D721Med (cell line): ENCODE results near the gene P4HA2.

Experiments used
- DNase-seq: peaks from one replicate; pipeline ENCODE4 v3.0.0; 2011; ENCODE audit warnings: low spot score; ENCODE audit not compliant: insufficient read length
- FAIRE-seq: peaks from 2 replicates; lab custom pipeline; 2011; peaks lifted over from hg19 to GRCh38; lab: Jason Lieb, UNC
- CTCF ChIP-seq: IDR thresholded peaks from 2 replicates; pipeline ENCODE4 v1.5.1; 2012; ENCODE audit warnings: mild to moderate bottlenecking, control low read depth; ENCODE audit not compliant: insufficient read depth; ENCODE audit errors: missing control alignments

P4HA2 gene

GRCh38 chr5:132253452-132254320, 26.0 kb upstream of the P4HA2 start:
- DNase-seq (no peak), FAIRE-seq (no peak)
- TF ChIP-seq CTCF: no peak

GRCh38 chr5:132253008-132253441, 25.4 kb upstream of the P4HA2 start:
- DNase-seq (no peak), FAIRE-seq (no peak)
- TF ChIP-seq CTCF: no peak

- FAIRE-seq (no peak), DNase-seq (no peak)
- TF ChIP-seq CTCF: no peak
Measured at GRCh38 chr5:132251220-132251725, 23.6 kb upstream of the P4HA2 start.

GRCh38 chr5:132250547-132250946, 22.9 kb upstream of the P4HA2 start:
- FAIRE-seq (no peak), DNase-seq (no peak)
- no peak for TF ChIP-seq CTCF

GRCh38 chr5:132246806-132247205, 19.2 kb upstream of the P4HA2 start:
- TF ChIP-seq CTCF: no peak
- FAIRE-seq: no peak

GRCh38 chr5:132245593-132245992, 17.9 kb upstream of the P4HA2 start:
- no peak for TF ChIP-seq CTCF
- DNase-seq (no peak), FAIRE-seq (no peak)

More at GRCh38 chr5:132246806-132247205, 19.2 kb upstream of the P4HA2 start:
- DNase-seq: no peak

- TF ChIP-seq CTCF: no peak
- FAIRE-seq (no peak), DNase-seq (no peak)
Measured at GRCh38 chr5:132243366-132243977, 15.8 kb upstream of the P4HA2 start.
